ENCODE data around the gene C1orf105.
"Not testable (repeated sequence)": the region's sequence is repeated elsewhere in the genome, so short reads cannot be mapped to it uniquely, and the experiment has no call there.

The C1orf105 gene

DNA sequence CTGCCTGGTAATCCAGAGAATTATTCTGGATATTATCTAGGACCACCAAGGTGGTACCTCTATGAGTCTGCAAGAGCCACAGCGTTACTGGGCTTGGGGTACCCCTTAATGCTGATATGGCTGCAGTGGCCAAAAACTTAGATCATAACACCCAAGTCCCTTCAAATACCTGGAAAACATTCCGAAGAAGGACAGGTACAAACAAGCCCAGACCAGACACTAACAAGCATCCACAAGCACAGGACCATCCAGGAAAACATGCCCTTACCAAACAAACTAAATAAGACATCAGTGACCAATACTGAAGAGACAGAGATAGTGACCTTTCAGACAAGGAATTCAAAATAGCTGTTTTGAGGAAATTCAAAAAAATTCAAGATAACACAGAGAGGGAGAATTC is 2.9 kb downstream of the C1orf105 start:
- in situ Hi-C loops (cut with MboI; ENCODE audit: low sequenced_read_pairs) = no loop called here

DNA sequence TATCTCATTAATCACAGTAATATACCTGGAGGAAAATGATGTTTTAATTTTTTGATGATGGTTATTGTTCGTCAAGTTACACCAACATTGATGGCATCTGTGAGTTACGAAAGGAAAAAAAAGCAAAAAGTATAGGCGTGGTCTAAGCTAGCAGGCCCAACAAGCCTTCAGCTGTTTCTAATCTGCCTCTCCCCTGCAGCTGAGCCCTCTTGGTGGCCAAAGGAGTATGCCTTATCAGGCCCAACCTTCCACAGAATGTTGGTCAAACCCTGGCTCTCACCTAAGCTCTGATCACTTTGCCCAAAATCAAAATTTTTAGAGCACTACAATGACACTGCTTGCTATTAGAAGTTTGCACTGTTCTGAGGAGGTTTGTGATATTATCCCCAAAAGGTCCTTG is 4.9 kb downstream of the C1orf105 start:
- in situ Hi-C loops (cut with MboI; ENCODE audit: low sequenced_read_pairs) = no loop called here

DNA sequence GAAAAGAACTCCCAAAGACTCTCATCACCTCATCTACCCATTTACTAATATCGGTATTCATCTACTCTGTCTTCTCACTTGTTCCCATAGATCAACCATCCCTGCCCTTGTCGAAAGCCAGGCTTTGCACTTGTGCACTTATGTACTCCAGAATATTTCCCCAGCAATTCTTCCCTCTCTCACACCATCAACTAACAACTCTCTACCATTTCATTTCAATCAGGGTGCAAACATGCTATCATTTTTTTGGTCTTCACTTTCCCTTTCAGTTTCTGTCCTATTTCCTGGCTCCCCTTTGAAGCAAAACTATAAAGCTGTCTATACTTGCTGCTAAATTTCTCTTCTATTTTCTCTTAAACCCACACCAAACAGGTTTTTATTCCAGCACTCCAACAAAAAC is 6.7 kb downstream of the C1orf105 start:
- in situ Hi-C loops (cut with MboI; ENCODE audit: low sequenced_read_pairs) = no loop called here

DNA sequence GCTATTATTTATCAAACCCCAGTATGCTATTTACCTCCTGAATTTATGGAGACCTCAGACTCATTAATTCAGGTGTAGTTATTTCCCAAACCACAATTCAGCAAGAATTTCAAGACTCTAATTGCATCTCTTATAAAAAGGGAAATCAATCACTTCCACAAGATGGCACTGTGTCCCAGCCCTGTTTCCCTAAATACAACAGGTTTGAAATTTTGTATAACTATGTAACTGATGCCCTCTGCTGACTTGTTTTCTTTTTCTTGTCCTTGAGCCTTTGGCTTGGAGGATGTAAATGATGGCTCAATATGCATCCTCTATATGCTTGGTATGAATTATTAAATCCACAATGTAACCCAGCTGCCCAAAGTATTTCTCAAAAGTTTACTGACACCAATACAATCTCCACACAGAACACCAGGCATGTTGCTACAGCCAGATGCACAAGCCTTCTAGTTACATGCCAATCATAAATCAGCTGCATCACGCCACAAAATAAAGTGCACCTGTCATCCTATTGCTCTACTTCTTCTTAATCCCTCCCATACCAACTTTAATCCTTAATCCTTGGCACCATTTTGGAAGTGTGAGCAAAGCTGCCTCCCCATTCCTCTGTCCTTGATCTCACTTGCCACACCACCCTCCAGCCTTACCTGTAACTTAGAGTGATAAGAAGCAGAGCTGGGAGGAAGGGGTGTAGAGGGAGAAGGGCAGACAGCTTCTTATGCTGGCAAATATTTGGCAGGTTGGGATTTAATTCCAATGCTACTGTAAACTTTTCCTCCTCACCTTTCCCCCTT is 9.0 kb downstream of the C1orf105 start:
- in situ Hi-C loops (cut with MboI; ENCODE audit: low sequenced_read_pairs) = no loop called here

- in situ Hi-C loops (cut with MboI; ENCODE audit: low sequenced_read_pairs) = no loop called here
These were observed 9.6 kb downstream of the C1orf105 start for GRCh38 chr1:172430128-172430454.

GRCh38 chr1:172431204-172431603 is 10.7 kb downstream of the C1orf105 start:
- in situ Hi-C loops (cut with MboI; ENCODE audit: low sequenced_read_pairs) = no loop called here

DNA sequence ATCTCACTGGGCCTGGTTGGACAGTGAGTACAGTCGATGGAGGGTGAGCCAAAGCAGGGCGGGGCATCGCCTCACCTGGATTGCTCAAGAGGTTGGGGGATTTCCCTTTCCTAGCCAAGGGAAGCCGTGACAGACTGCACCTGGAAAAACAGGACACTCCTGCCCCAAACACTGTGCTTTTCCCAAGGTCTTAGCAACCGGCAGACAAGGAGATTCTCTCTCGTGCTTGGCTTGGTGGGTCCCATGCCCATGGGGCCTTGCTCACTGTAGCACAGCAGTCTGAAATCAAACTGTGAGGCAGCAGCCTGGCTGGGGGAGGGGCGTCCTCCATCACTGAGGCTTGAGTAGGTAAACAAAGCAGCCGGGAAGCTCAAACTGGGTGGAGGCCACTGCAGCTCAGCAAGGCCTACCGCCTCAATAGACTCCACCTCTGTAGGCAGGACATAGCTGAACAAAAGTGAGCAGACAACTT is 11.3 kb downstream of the C1orf105 start:
- in situ Hi-C loops (cut with MboI; ENCODE audit: low sequenced_read_pairs) = no loop called here

DNA sequence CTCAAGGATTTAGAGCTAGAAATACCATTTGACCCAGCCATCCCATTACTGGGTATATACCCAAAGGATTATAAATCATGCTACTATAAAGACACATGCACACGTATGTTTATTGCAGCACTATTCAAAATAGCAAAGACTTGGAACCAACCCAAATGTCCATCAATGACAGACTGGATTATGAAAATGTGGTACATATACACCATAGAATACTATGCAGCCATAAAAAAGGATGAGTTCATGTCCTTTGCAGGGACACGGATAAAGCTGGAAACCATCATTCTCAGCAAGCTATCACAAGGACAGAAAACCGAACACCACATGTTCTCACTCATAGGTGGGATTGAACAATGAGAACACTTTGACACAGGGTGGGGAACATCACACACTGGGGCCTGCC is 16.7 kb downstream of the C1orf105 start:
- in situ Hi-C loops (cut with MboI; ENCODE audit: low sequenced_read_pairs) = not testable (repeated sequence)

GRCh38 chr1:172442404-172442803 is 21.9 kb downstream of the C1orf105 start:
- in situ Hi-C loops (cut with MboI; ENCODE audit: low sequenced_read_pairs) = no loop called here

DNA sequence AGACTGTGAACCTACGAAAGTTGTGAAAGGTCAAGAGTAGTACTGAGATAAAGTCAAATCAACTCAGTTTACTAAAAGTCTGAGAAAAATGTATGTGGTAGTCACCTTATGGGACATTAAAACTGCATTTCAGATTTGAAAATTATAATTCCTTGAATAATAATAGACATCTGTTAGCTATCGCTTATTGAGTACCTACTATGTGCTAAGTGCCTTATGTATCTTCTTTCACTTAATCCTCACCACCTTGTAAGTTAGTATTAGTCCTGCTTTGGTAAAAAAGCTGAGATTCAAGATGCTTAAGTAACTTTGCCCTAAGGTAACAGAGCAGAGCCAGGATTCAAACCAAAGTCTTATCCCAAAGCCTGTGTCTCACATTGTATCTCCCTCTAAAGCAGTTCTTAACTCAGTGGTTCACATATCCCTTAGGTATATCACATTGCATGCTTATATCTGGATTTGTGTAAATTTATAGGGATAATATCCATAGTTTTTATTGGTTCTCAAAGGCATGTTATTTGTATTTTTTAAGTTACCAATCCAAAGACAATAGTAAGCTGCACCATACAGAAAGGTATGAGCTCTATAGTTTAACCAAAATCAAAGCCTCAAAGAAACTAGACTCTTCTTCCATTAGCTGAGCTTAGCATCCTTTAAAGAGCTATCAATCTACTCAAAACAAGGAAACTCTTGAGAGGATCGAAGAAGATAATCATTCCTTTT is 22.5 kb downstream of the C1orf105 start:
- in situ Hi-C loops (cut with MboI; ENCODE audit: low sequenced_read_pairs) = no loop called here

DNA sequence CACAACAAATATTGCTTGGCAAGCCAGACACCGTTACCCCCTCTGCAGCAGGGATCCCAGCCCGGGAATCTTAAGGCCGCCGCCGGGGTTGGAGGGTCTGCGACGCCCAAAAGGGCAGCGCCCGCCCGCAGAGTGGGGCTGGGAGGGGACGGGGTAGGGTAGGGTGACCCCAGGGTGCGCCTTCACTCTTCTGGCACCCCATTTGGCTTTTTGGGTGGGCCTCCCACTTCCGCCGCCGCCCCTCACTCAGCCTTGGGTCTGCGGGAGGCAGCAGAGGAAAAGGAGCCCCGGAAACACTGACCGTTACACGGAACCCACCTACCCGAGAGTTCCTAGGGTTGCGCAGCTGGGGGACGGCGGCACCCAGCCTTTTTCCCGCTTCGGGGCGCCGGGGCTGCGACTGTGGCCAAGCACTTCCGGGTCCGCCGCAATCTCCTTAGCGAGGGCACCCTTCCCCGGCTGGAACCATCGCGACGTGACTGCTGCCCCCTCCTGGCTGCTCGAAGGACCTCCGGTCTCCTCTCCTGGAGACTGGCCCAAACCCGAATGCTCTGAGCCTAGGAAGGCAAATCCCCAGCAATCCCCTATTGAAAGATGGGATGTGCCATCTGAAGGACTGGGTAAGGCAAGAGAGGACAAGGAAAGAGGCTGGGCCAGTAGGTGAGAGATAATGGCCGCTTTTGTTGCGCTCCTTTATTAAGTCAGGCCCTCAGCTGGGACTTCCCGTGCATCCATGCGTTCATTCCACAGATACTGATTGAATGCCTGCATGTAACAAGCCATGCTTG is 23.4 kb downstream of the C1orf105 start, which contains the start of gene PIGC:
Gene PIGC, minus strand, starts transcription at position 404 of the 788 bp plus-strand sequence. CDS start 1,447 bp downstream, outside the sequence.
- in situ Hi-C loops (cut with MboI; ENCODE audit: low sequenced_read_pairs) = no loop called here

- in situ Hi-C loops (cut with MboI; ENCODE audit: low sequenced_read_pairs) = no loop called here
These were observed 26.1 kb downstream of the C1orf105 start for GRCh38 chr1:172446547-172446946.

DNA sequence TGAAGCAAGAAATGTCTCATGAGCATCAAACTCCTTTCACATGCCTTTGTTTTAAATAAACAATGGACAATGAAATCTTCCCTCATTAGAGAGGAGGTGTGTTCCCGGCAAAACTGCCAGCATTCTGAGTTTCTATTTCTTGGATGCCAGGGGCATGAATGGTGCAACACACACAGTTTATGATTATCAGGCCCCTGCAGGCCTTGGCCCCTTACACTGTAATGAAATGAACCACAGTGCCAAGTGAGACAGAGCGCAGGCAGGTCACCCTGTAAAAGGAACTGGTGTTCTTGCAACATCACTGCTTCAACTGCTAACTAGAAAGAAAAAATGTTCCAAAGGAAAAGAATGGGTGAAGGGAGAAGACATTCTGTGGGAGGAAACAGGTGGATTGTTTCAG is 27.2 kb downstream of the C1orf105 start:
- in situ Hi-C loops (cut with MboI; ENCODE audit: low sequenced_read_pairs) = no loop called here

GRCh38 chr1:172448995-172449584 is 28.6 kb downstream of the C1orf105 start:
- in situ Hi-C loops (cut with MboI; ENCODE audit: low sequenced_read_pairs) = no loop called here

DNA sequence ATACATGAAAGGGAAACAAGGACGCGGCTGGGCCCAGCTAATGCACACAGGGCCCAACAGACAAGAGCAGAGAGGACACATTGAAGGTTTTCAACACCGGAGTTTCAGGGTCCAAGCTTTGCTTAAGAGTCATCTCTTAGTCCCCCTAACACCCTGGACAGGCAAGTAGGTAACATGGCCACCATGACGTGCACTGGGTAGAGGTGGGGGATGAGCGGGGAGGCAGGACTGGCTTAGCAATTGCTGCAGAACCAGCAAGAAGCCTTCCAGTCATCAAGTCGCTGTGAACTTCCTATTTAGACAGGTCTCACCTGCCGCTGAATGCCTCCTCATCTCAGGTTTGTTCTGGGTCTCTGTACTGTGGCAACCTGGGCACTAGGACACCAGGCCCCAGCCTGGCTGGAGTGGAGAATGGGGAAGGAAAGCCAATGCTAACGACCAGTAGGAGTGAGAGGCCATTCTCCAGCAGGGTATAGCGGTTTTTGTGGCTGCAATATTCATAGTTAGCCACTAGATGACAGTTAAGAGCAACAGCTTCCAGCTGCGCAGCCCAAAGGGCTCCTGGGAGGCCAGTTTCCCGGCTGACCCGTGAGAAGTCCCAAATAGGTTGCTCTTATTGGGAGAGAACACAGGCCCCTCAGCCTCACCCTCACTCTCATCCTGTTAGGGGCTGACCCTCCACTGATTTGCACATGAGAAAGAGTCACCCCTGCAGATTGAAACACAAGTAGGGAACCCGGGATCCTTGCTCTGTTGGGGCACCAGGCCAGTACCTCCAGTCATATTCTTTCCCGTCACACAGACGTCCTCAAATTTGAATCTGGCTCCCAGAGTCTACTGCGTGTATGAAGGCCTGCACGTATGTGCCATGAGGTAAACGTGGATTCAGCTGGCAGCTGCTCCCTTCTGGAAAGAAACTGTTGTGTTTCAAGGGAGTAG is 29.4 kb downstream of the C1orf105 start:
- in situ Hi-C loops (cut with MboI; ENCODE audit: low sequenced_read_pairs) = loop anchor here (25.0 kb wide), 1 partner anchor 262 kb away; no protein-coding TSS in a partner anchor

GRCh38 chr1:172450524-172450885 is 30.0 kb downstream of the C1orf105 start:
- in situ Hi-C loops (cut with MboI; ENCODE audit: low sequenced_read_pairs) = loop anchor here (25.0 kb wide), 1 partner anchor 262 kb away; no protein-coding TSS in a partner anchor

DNA sequence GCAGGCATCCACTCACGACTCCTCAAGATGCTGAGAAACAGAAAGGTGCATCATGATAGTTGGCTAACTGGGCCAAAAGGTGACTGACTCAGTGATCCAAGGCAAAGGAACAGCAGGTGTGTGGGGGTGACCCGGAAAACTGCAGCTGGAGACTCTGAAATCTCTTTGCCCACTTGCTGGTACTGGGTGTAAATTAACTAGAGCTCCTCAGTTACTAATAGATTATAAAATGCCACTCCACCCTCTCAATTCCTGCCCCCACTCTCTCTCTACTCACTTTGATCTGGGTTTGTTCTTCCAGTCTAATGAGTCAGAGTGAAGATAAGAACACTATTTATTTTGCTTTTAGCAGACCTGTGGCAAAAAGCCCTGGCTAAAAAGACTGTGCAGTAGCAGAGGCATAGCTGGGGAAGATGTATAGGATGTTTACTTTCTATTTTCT is 30.5 kb downstream of the C1orf105 start:
- in situ Hi-C loops (cut with MboI; ENCODE audit: low sequenced_read_pairs) = loop anchor here (25.0 kb wide), 1 partner anchor 261 kb away; no protein-coding TSS in a partner anchor

DNA sequence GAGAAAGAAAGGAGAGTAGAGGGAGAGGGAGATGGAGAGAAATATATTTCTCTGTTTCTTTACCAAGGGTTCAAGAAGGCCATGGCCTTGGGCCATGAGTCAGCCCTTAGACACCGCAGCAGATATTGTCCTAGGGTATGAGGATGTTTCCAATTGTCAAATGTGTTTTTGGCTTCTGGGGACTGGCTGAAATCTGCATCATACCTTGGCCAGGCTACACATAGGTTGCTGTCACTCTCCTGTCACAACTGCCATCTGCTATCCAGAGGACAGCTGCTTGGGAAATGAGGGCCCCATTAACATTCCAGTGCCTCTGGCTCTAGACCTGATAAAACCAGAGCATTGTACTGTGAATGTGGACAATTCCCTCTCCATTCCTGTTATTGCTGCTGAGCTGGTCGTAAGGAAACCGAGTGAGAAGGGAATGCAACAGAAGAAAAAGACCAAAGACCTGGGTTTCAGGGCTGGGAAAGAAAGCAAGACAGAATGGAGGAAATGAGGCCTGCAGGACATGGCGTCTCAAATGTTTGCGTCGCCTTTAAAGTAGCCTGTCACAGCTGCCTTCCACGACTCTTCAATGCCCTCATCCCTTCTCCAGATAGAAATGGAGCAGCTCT is 32.2 kb downstream of the C1orf105 start:
- in situ Hi-C loops (cut with MboI; ENCODE audit: low sequenced_read_pairs) = loop anchor here (25.0 kb wide), 1 partner anchor 260 kb away; no protein-coding TSS in a partner anchor

DNA sequence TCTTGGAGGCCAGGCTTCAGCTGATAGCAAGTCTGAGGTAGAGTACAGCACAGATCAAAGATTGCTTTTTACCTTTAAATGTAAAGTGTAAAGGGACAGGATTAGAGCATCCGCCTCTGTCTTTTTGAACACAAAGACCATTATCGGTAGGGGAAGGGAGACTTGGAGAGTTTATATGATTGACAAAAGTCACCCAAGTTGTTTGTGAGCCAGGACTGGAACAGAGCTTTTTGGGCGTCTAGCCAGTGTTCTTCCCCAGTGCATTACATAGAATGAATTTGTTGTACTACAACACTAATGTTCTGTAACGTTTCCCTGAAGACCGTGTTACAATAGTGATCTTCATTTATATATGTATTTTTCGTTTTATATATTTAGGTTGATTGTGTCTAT is 32.7 kb downstream of the C1orf105 start:
- in situ Hi-C loops (cut with MboI; ENCODE audit: low sequenced_read_pairs) = loop anchor here (25.0 kb wide), 1 partner anchor 259 kb away; no protein-coding TSS in a partner anchor

Data from HL-60/S4 treated with retinoic acid at 250 ng/mL for 4 days and 3 days (cell line).